ENCODE results near the gene TIGIT. TPM values are rescaled to one million over a fixed set of nuclear protein-coding genes. Genes with fewer than 3 reads are reported as not detected.

TIGIT gene
- total and polyA plus RNA-seq, 2 donors (not counting 1 experiment from before 2014, with no cell fraction given): 2.5 to 4.6 TPM

GRCh38 chr3:114319453-114319852 lies 25.6 kb downstream of the TIGIT start:
- DNase-seq (no peak), ATAC-seq (ENCODE audit: low read depth) (no peak)
- no CpG with 5 or more reads among the region's 4 CpGs for WGBS (ENCODE audit: insufficient coverage)
- Histone ChIP-seq H3K27me3 (replicated peaks in 1 of 4; ENCODE audit: control extremely low read depth in 1 of 4, control insufficient read depth in 3 of 4, insufficient read depth in 4 of 4, low read length in 3 of 4) (no peaks in the 10 kb centered on the region), H2AFZ (ENCODE audit: insufficient read depth, low read depth, low read length, poor library complexity, severe bottlenecking) (no peak overlapping the region), H3K27ac (ENCODE audit: low read length in 2 of 2) (no peak overlapping the region), H3K4me3 (ENCODE audit: control extremely low read depth in 1 of 5, extremely low read depth in 1 of 5, insufficient read depth in 1 of 5, low read depth in 2 of 5, low read length in 4 of 5) (no peak overlapping the region), H3K4me2 (replicated peaks; ENCODE audit: low read depth, low read length, poor library complexity, severe bottlenecking) (no peak overlapping the region), H3K9me3 (ENCODE audit: control extremely low read depth in 1 of 3, control insufficient read depth in 2 of 3, insufficient read depth in 1 of 3, low read length in 2 of 3) (no peaks in the 10 kb centered on the region), H4K20me1 (ENCODE audit: control insufficient read depth, insufficient read depth, low read length, poor library complexity, severe bottlenecking) (no peaks in the 10 kb centered on the region), H3K36me3 (replicated peaks in 1 of 2; ENCODE audit: control extremely low read depth in 1 of 2, control insufficient read depth in 1 of 2, extremely low read depth in 1 of 2, insufficient read depth in 2 of 2, low read length in 1 of 2) (no peaks in the 10 kb centered on the region), H3K79me2 (ENCODE audit: control insufficient read depth, insufficient read depth, low read length) (no peaks in the 10 kb centered on the region), H3K9ac (ENCODE audit: low read length) (no peak overlapping the region), H3K4me1 (ENCODE audit: control insufficient read depth in 2 of 2, insufficient read depth in 2 of 2, low read length in 2 of 2) (no peaks in the 10 kb centered on the region)
- Mint-ChIP-seq H3K27ac (peak overlapping the region; percentile 17), H3K9me3 (ENCODE audit: insufficient read depth) (no peaks in the 10 kb centered on the region), H3K27me3 (no peaks in the 10 kb centered on the region), H3K4me3 (no peak overlapping the region), H3K4me1 (peaks cover 3% of the 10 kb centered on the region)
- TF ChIP-seq EZH2 (IDR thresholded peaks at IDR 0.05; ENCODE audit: borderline replicate concordance, insufficient read depth, low read depth, low read length, poor library complexity, severe bottlenecking) (no peak), CTCF (IDR thresholded peaks at IDR 0.05) (no peak)
- ChIA-PET POLR2A (no interaction called here), CTCF (no interaction called here)
- intact Hi-C loops (cut with micrococcal nuclease): no loop called here

- POLR2A ChIA-PET: interaction anchor here (0.6 kb wide), 1 partner anchor 107 kb away, joined by 8 read pairs; no protein-coding TSS in a partner anchor
- H3K4me3 ChIP-seq (ENCODE audit: control extremely low read depth in 1 of 5, extremely low read depth in 1 of 5, insufficient read depth in 1 of 5, low read depth in 2 of 5, low read length in 4 of 5): no peak overlapping the region
- Mint-ChIP-seq H3K4me3 (no peak overlapping the region), H3K27me3 (no peaks in the 10 kb centered on the region), H3K9me3 (ENCODE audit: insufficient read depth) (no peaks in the 10 kb centered on the region), H3K4me1 (peaks cover 8% of the 10 kb centered on the region), H3K27ac (no peak overlapping the region)
- intact Hi-C loops (cut with micrococcal nuclease): no loop called here
- DNase-seq (no peak), ATAC-seq (ENCODE audit: low read depth) (no peak)
- TF ChIP-seq EZH2 (IDR thresholded peaks at IDR 0.05; ENCODE audit: borderline replicate concordance, insufficient read depth, low read depth, low read length, poor library complexity, severe bottlenecking): no peak
- TF ChIP-seq CTCF (IDR thresholded peaks at IDR 0.05): no peak
- no peaks in the 10 kb centered on the region for H3K27me3 ChIP-seq (replicated peaks in 1 of 4; ENCODE audit: control extremely low read depth in 1 of 4, control insufficient read depth in 3 of 4, insufficient read depth in 4 of 4, low read length in 3 of 4)
- no peaks in the 10 kb centered on the region for H3K79me2 ChIP-seq (ENCODE audit: control insufficient read depth, insufficient read depth, low read length)
- CTCF ChIA-PET: interaction anchor here (1.4 kb wide), 1 partner anchor 169 kb away, joined by 3 read pairs; no protein-coding TSS in a partner anchor
- no peak overlapping the region for H3K4me2 ChIP-seq (replicated peaks; ENCODE audit: low read depth, low read length, poor library complexity, severe bottlenecking)
- no peak overlapping the region for H2AFZ ChIP-seq (ENCODE audit: insufficient read depth, low read depth, low read length, poor library complexity, severe bottlenecking)
- H3K9me3 ChIP-seq (ENCODE audit: control extremely low read depth in 1 of 3, control insufficient read depth in 2 of 3, insufficient read depth in 1 of 3, low read length in 2 of 3): no peaks in the 10 kb centered on the region
- no peaks in the 10 kb centered on the region for H3K36me3 ChIP-seq (replicated peaks in 1 of 2; ENCODE audit: control extremely low read depth in 1 of 2, control insufficient read depth in 1 of 2, extremely low read depth in 1 of 2, insufficient read depth in 2 of 2, low read length in 1 of 2)
- H3K9ac ChIP-seq (ENCODE audit: low read length): no peak overlapping the region
- no CpG with 5 or more reads among the region's 1 CpG for WGBS (ENCODE audit: insufficient coverage)
- no peak overlapping the region for H3K27ac ChIP-seq (ENCODE audit: low read length in 2 of 2)
- H3K4me1 ChIP-seq (ENCODE audit: control insufficient read depth in 2 of 2, insufficient read depth in 2 of 2, low read length in 2 of 2): no peaks in the 10 kb centered on the region
- no peaks in the 10 kb centered on the region for H4K20me1 ChIP-seq (ENCODE audit: control insufficient read depth, insufficient read depth, low read length, poor library complexity, severe bottlenecking)
These were observed 26.4 kb downstream of the TIGIT start for GRCh38 chr3:114320246-114320645.
